Measurements from ENCODE around the gene KY.

Gene KY

DNA sequence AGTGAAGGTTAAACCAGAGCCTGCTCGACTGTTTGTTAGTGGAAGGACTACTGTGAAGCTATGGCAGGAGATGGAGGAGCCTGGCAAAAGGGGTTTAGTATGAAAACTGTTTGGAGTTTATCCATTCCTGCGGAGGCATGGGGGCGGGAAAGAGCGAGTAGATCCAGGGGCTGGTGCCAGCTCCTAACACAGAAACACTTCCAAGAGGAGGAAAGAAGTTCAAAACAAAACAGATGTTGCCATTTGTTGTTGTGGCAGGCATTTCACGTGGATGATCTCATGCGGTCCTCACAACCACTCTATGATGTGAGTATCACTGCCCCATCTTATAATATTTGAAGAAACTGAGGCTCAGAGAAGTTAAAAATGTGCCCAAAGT lies 30.7 kb upstream of the KY start:
- TF ChIP-seq, protein P1, sequence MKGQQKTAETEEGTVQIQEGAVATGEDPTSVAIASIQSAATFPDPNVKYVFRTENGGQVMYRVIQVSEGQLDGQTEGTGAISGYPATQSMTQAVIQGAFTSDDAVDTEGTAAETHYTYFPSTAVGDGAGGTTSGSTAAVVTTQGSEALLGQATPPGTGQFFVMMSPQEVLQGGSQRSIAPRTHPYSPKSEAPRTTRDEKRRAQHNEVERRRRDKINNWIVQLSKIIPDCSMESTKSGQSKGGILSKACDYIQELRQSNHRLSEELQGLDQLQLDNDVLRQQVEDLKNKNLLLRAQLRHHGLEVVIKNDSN (IDR thresholded peaks at IDR 0.05), result no peak
- TF ChIP-seq ZBTB7A (IDR thresholded peaks at IDR 0.05; ENCODE audit: low read depth) (no peak), TEAD4 (IDR thresholded peaks at IDR 0.05) (no peak), RAD21 (IDR thresholded peaks at IDR 0.05; ENCODE audit: low read depth) (no peak), YY1 (IDR thresholded peaks at IDR 0.05; ENCODE audit: low read depth) (no peak), CEBPB (IDR thresholded peaks at IDR 0.05) (no peak), TCF12 (IDR thresholded peaks at IDR 0.05; ENCODE audit: low read depth) (no peak)
- TF ChIP-seq, protein P2, sequence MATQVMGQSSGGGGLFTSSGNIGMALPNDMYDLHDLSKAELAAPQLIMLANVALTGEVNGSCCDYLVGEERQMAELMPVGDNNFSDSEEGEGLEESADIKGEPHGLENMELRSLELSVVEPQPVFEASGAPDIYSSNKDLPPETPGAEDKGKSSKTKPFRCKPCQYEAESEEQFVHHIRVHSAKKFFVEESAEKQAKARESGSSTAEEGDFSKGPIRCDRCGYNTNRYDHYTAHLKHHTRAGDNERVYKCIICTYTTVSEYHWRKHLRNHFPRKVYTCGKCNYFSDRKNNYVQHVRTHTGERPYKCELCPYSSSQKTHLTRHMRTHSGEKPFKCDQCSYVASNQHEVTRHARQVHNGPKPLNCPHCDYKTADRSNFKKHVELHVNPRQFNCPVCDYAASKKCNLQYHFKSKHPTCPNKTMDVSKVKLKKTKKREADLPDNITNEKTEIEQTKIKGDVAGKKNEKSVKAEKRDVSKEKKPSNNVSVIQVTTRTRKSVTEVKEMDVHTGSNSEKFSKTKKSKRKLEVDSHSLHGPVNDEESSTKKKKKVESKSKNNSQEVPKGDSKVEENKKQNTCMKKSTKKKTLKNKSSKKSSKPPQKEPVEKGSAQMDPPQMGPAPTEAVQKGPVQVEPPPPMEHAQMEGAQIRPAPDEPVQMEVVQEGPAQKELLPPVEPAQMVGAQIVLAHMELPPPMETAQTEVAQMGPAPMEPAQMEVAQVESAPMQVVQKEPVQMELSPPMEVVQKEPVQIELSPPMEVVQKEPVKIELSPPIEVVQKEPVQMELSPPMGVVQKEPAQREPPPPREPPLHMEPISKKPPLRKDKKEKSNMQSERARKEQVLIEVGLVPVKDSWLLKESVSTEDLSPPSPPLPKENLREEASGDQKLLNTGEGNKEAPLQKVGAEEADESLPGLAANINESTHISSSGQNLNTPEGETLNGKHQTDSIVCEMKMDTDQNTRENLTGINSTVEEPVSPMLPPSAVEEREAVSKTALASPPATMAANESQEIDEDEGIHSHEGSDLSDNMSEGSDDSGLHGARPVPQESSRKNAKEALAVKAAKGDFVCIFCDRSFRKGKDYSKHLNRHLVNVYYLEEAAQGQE (IDR thresholded peaks at IDR 0.05; ENCODE audit: low read depth), result no peak

DNA sequence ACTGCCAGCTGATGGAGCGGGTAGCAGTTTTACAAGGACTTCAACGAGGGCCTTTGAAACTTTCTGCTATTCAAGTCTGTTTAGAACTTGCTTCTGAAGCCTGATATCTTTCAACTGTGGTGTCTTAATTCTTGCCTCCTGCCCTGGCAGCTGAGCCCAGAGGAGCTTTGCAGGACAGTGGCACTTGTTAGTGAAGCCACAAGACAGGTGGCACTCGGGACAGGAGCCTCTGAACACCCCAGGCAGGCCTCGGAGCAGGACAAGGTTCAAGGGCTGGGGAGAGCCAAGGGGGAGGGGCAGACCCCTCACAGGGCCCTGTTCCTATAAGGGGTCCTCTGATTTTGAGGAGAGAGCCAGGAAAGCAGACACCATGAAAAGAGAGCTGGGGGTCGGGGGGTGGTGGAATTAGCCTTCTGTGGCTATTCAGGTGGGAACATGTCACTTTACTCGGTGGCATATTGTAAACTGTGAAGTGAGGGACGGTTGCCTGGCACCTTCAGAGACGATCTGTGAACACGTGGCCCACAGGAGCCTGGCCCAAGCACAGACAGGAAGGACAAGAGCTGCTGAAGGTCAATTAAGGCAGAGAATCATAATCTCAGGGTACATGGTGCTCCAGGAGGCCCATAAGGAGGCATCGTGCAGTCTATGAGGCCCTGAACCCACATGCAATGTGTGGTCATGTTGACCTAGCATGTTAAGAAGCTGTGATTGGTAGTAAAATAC lies 30.1 kb upstream of the KY start:
- no peak for TF ChIP-seq TCF12 (IDR thresholded peaks at IDR 0.05; ENCODE audit: low read depth)
- no peak for TF ChIP-seq FOXM1 (IDR thresholded peaks at IDR 0.05; ENCODE audit: borderline replicate concordance, low read depth)
- TF ChIP-seq, protein P2 (IDR thresholded peaks at IDR 0.05; ENCODE audit: low read depth), result no peak
- TF ChIP-seq CEBPB (IDR thresholded peaks at IDR 0.05), result no peak

DNA sequence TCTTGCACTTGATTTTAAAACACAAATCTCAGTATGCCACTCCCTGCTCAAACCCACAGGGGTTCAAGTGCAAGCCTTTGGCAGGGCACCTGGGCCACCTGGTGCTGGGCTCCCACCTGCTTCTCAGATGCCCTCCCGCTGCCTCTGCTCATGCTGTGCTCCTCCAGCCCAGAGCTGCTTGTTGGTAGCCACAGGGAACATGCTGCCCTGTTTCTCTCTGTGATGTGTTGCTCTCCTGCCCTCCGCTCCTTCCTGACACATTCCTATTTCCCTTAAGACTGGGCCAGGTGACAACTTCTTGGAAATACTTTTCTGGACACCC lies 27.1 kb upstream of the KY start:
- TF ChIP-seq EP300 (IDR thresholded peaks at IDR 0.05; ENCODE audit: borderline replicate concordance) (no peak), CREB1 (IDR thresholded peaks at IDR 0.05; ENCODE audit: low read depth) (no peak), TEAD4 (IDR thresholded peaks at IDR 0.05) (no peak), NFIC (IDR thresholded peaks at IDR 0.05) (no peak), CEBPB (IDR thresholded peaks at IDR 0.05) (no peak), FOXM1 (IDR thresholded peaks at IDR 0.05; ENCODE audit: borderline replicate concordance, low read depth) (no peak), YY1 (IDR thresholded peaks at IDR 0.05; ENCODE audit: low read depth) (no peak)
- TF ChIP-seq, protein P3, sequence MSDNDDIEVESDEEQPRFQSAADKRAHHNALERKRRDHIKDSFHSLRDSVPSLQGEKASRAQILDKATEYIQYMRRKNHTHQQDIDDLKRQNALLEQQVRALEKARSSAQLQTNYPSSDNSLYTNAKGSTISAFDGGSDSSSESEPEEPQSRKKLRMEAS (IDR thresholded peaks at IDR 0.05), result no peak
- TF ChIP-seq, protein P2 (IDR thresholded peaks at IDR 0.05; ENCODE audit: low read depth), result no peak

DNA sequence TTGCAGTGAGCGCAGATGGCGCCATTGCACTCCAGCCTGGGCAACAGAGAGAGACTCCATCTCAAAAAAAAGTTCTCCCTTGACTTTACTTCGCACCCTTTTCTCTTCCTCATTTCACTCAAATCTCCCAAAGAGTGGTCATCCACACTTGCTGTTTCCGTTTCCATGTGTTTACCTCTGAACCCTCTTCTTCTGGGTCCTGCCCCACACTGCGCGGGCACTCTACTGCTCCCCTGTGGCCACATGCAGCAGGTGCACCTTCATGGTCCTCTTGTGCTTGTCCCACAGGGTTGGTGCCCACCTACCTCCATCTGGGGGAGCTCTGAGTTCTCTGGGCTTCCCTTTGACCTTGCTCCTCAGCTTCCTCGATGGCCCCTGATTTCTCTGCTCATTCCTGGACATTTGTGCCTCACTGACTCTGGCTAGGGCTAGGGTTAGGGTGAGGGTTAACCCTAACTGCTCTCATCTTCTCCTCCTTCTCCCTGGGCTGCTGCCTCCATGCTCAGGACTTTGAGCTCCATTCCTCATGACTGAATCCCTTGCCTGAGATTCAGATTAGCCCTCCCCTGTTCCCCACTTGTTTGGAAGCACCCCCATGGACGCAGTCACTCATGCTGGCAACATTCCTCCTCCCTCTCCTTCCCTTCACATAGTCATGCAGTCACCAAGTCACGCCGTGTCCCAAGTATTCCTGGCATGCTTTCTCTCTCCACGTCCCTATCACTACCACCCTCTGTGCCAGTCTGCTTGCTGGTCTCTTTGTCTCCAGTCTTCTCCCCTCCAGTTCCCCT lies 26.6 kb upstream of the KY start:
- TF ChIP-seq TAF1 (IDR thresholded peaks at IDR 0.05; ENCODE audit: low read depth) (no peak), RAD21 (IDR thresholded peaks at IDR 0.05; ENCODE audit: low read depth) (peak; percentile 61)

DNA sequence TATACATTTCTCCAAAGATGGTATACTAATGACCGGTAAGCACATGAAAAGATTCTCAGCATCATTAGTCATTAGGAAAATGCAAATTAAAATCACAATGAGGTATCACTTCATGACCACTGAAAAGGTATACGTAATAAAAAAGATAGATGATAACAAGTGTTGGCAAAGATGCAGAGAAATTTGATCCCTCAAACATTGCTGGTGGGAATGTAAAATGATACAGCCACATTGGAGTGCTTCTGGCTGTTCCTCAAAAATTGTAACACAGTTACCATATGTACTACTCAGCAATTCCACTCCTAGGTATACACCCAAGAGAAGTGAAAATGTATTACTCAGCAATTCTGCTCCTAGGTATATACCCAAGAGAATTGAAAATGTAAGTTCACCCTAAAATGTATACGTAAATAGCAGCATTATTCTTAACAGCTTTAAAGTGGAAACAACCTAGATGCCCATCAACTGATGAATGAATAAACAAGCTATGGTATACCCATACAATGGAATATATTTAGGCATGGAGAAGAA lies 25.0 kb upstream of the KY start:
- TF ChIP-seq ZBTB7A (IDR thresholded peaks at IDR 0.05; ENCODE audit: low read depth) (no peak), FOXM1 (IDR thresholded peaks at IDR 0.05; ENCODE audit: borderline replicate concordance, low read depth) (no peak), RAD21 (IDR thresholded peaks at IDR 0.05; ENCODE audit: low read depth) (no peak), CEBPB (IDR thresholded peaks at IDR 0.05) (no peak), TEAD4 (IDR thresholded peaks at IDR 0.05) (no peak), CREB1 (IDR thresholded peaks at IDR 0.05; ENCODE audit: low read depth) (no peak), TAF1 (IDR thresholded peaks at IDR 0.05; ENCODE audit: low read depth) (no peak), TCF12 (IDR thresholded peaks at IDR 0.05; ENCODE audit: low read depth) (no peak), YY1 (IDR thresholded peaks at IDR 0.05; ENCODE audit: low read depth) (no peak), EP300 (IDR thresholded peaks at IDR 0.05; ENCODE audit: borderline replicate concordance) (no peak), NFIC (IDR thresholded peaks at IDR 0.05) (no peak), EGR1 (IDR thresholded peaks at IDR 0.05) (no peak)
- TF ChIP-seq, protein P3 (IDR thresholded peaks at IDR 0.05), result no peak
- TF ChIP-seq, protein P2 (IDR thresholded peaks at IDR 0.05; ENCODE audit: low read depth), result no peak
- TF ChIP-seq, protein P1 (IDR thresholded peaks at IDR 0.05), result no peak

Data from Ishikawa (cell line).